ENCODE results near the gene COL4A2.

GRCh38 chr13:110450941-110451730 is 144.1 kb downstream of the COL4A2 start:
- TF ChIP-seq CTCF (IDR thresholded peaks at IDR 0.05) (no peak), POLR2A (IDR thresholded peaks at IDR 0.05; ENCODE audit: low read depth) (no peak), EP300 (IDR thresholded peaks at IDR 0.05) (no peak)

Measured in esophagus muscularis mucosa (tissue), 4 donors.